IMR-90 (cell line): ENCODE results near the gene PLCB4. TPM values are rescaled to one million over a fixed set of nuclear protein-coding genes. Genes with fewer than 3 reads are reported as not detected.

Source experiments
- ATAC-seq: fragments of 200-7000 bp; cut with Tn5 transposase; 2 replicates; pipeline ENCODE4 v1.9.1; 2020; ENCODE audit warnings: low read depth, mild to moderate bottlenecking, moderate library complexity
- BruUV-seq: library from RNA; stranded (reverse); fragments of 400-500 nt; replicated peaks from 2 replicates; lab custom pipeline; 2021; lab: Mats Ljungman, UMichigan
- CTCF ChIA-PET: fragments of 300-600 bp; formaldehyde crosslinking; extraction: SDS; loops from one replicate; lab custom pipeline; 2021; ENCODE audit warnings: antibody characterized with exemption; lab: Yijun Ruan, JAX
- POLR2A ChIA-PET: fragments of 300-600 bp; sonication (Branson Sonifier 250); formaldehyde crosslinking; loops from one replicate; lab custom pipeline; 2022; ENCODE audit warnings: antibody characterized with exemption; ENCODE audit not compliant: unreplicated experiment; lab: Charles Lee
- DNase-seq: peaks from one replicate; pipeline ENCODE4 v3.0.0; 2013
- H2AFZ ChIP-seq: replicated peaks from 2 replicates; pipeline ENCODE3; 2013; ENCODE audit warnings: low read length, mild to moderate bottlenecking; ENCODE audit not compliant: poor library complexity
- H2AK5ac ChIP-seq: 2 replicates; pipeline ENCODE4 v1.6.1; 2013; ENCODE audit warnings: low read depth, low read length, inconsistent platforms
- H2AK9ac ChIP-seq: replicated peaks from 2 replicates; pipeline ENCODE3; 2013; ENCODE audit warnings: mild to moderate bottlenecking, low read depth, low read length, moderate library complexity; ENCODE audit not compliant: poor library complexity
- H2BK120ac ChIP-seq: 2 replicates; pipeline ENCODE4 v1.6.1; 2013; ENCODE audit warnings: low read depth, low read length, inconsistent platforms
- H2BK15ac ChIP-seq: 3 replicates; pipeline ENCODE4 v1.6.1; 2013; ENCODE audit warnings: low read depth, low read length, inconsistent platforms
- H2BK20ac ChIP-seq: 2 replicates; pipeline ENCODE4 v1.6.1; 2013; ENCODE audit warnings: low read depth, mild to moderate bottlenecking, inconsistent platforms, low read length, moderate library complexity
- H2BK5ac ChIP-seq: 2 replicates; pipeline ENCODE4 v1.6.1; 2013; ENCODE audit warnings: mild to moderate bottlenecking, low read depth, low read length, inconsistent platforms; ENCODE audit not compliant: poor library complexity, severe bottlenecking
- H3K14ac ChIP-seq: replicated peaks from 2 replicates; pipeline ENCODE4 v1.6.1; 2013; ENCODE audit warnings: low read depth, low read length, inconsistent platforms
- H3K18ac ChIP-seq: 2 replicates; pipeline ENCODE4 v1.6.1; 2013; ENCODE audit warnings: low read depth, low read length, control low read depth
- H3K23ac ChIP-seq: 2 replicates; pipeline ENCODE4 v1.6.1; 2013; ENCODE audit warnings: low read depth, low read length, inconsistent platforms
- H3K27ac ChIP-seq: 2 replicates; pipeline ENCODE4 v1.5.1; 2013; ENCODE audit warnings: mild to moderate bottlenecking, control low read depth, low read length; ENCODE audit not compliant: insufficient read depth
- H3K27me3 ChIP-seq: 2 replicates; pipeline ENCODE4 v1.6.1; 2013; ENCODE audit warnings: low read length; ENCODE audit not compliant: control insufficient read depth, insufficient read depth
- H3K36me3 ChIP-seq: 2 replicates; pipeline ENCODE4 v1.6.1; 2013; ENCODE audit warnings: low read length, mixed read lengths; ENCODE audit not compliant: control insufficient read depth, insufficient read depth
- H3K4ac ChIP-seq: 2 replicates; pipeline ENCODE4 v1.6.1; 2013; ENCODE audit warnings: low read depth, low read length, inconsistent platforms
- H3K4me1 ChIP-seq: 2 replicates; pipeline ENCODE4 v1.6.1; 2013; ENCODE audit warnings: low read length, mixed read lengths; ENCODE audit not compliant: control insufficient read depth, insufficient read depth
- H3K4me2 ChIP-seq: 2 replicates; pipeline ENCODE4 v1.6.1; 2013; ENCODE audit warnings: low read depth, mild to moderate bottlenecking, control low read depth, low read length, moderate library complexity
- H3K4me3 ChIP-seq: 2 replicates; pipeline ENCODE4 v1.5.1; 2013; ENCODE audit warnings: low read depth, mild to moderate bottlenecking, control low read depth, low read length, moderate library complexity; ENCODE audit not compliant: insufficient read depth
- H3K56ac ChIP-seq: 2 replicates; pipeline ENCODE4 v1.6.1; 2013; ENCODE audit warnings: low read length, inconsistent platforms; ENCODE audit not compliant: insufficient read depth; ENCODE audit errors: extremely low read depth
- H3K79me1 ChIP-seq, 2 experiments: 2 replicates each; pipeline ENCODE4 v1.6.1; 2013; ENCODE audit warnings: low read length in 2 of 2, inconsistent platforms in 1 of 2, low read depth in 1 of 2
- H3K9ac ChIP-seq: 2 replicates; pipeline ENCODE4 v1.6.1; 2013; ENCODE audit warnings: low read depth, low read length, control low read depth
- H3K9me1 ChIP-seq: 2 replicates; pipeline ENCODE4 v1.6.1; 2013; ENCODE audit warnings: low read length, inconsistent platforms; ENCODE audit not compliant: insufficient read depth
- H3K9me3 ChIP-seq: 2 replicates; pipeline ENCODE4 v1.6.1; 2013; ENCODE audit warnings: low read length; ENCODE audit not compliant: control insufficient read depth, insufficient read depth
- H4K20me1 ChIP-seq: 2 replicates; pipeline ENCODE4 v1.6.1; 2013; ENCODE audit warnings: low read length, inconsistent platforms; ENCODE audit not compliant: insufficient read depth
- H4K5ac ChIP-seq: 2 replicates; pipeline ENCODE4 v1.6.1; 2013; ENCODE audit warnings: mild to moderate bottlenecking, low read depth, low read length, control low read depth
- H4K8ac ChIP-seq, 2 experiments: 2 replicates each; pipeline ENCODE4 v1.6.1; 2013; ENCODE audit warnings: low read depth in 2 of 2, low read length in 2 of 2, control low read depth in 1 of 2, inconsistent platforms in 1 of 2
- H4K91ac ChIP-seq: 2 replicates; pipeline ENCODE4 v1.6.1; 2013; ENCODE audit warnings: low read depth, low read length, inconsistent platforms; ENCODE audit not compliant: insufficient read depth
- CHD1 ChIP-seq: IDR thresholded peaks from 2 replicates; pipeline ENCODE4 v1.6.1; 2012; ENCODE audit warnings: low read depth, low read length, improper control_type of control experiment
- ELK1 ChIP-seq: fragments of 150-350 bp; IDR thresholded peaks from 2 replicates; pipeline ENCODE4 v1.6.1; 2016; ENCODE audit warnings: low read depth, mild to moderate bottlenecking, low read length, moderate library complexity, borderline replicate concordance
- FOS ChIP-seq: fragments of 150-350 bp; IDR thresholded peaks from 2 replicates; pipeline ENCODE4 v1.6.1; 2016; ENCODE audit warnings: low read depth, low read length
- RAD21 ChIP-seq: IDR thresholded peaks from 2 replicates; pipeline ENCODE4 v1.6.1; 2012; ENCODE audit warnings: low read length, improper control_type of control experiment
- RCOR1 ChIP-seq: IDR thresholded peaks from 2 replicates; pipeline ENCODE4 v1.6.1; 2012; ENCODE audit warnings: mild to moderate bottlenecking, low read length, improper control_type of control experiment; ENCODE audit not compliant: insufficient replicate concordance
- USF2 ChIP-seq: fragments of 150-350 bp; IDR thresholded peaks from 2 replicates; pipeline ENCODE4 v1.6.1; 2017; ENCODE audit warnings: mild to moderate bottlenecking, antibody characterized with exemption, low read length, low read depth
- WGBS, 2 experiments: methylation state at CpG; one replicate each; pipeline versions ENCODE4 v1.1.5 to v1.1.7; 2013; ENCODE audit warnings: missing lambda C conversion rate in 2 of 2; ENCODE audit not compliant: insufficient read length in 1 of 2; ENCODE audit errors: extremely low coverage in 2 of 2; 5-methylcytosine and 5-hydroxymethylcytosine counted together
- dilution Hi-C: fragments of 300-500 bp; cut with HindIII; formaldehyde crosslinking; loops from one replicate; pipeline ENCODE4 v1.14.3; 2018; ENCODE audit warnings: low sequenced_read_pairs; ENCODE audit not compliant: unreplicated experiment
- in situ Hi-C: fragments of 300-500 bp; cut with MboI; formaldehyde crosslinking; loops from 3 replicates; pipeline ENCODE4 v1.14.3; 2019; ENCODE audit warnings: low sequenced_read_pairs, inconsistent platforms, mixed read lengths
- intact Hi-C: fragments of 100-400 bp; cut with micrococcal nuclease; formaldehyde crosslinking; loops from 2 replicates; pipeline ENCODE4 v1.10.0; 2022
- polyA plus RNA-seq, 3 experiments: library from polyadenylated mRNA; depleted of rRNA; stranded (reverse); fragments of >200 nt; gene quantifications; 2 replicates each; pipeline ENCODE4 v1.2.3, GENCODE V29; 2012; ENCODE audit warnings: low replicate concordance in 1 of 3
- total RNA-seq: library from RNA; depleted of rRNA; stranded (reverse); fragments of >200 nt; gene quantifications from 2 replicates; pipeline ENCODE4 v1.2.3, GENCODE V29; 2012

The PLCB4 gene
- total and polyA plus RNA-seq, 2 of the 4 experiments (the other 2 are of a cell fraction) = 12.5 to 24.0 TPM

GRCh38 chr20:9059931-9060330 is 9.0 kb upstream of the PLCB4 start:
- DNase-seq (peak; percentile 68), ATAC-seq (peak; percentile 74)
- 7% methylated on average over 3 of the region's 6 CpGs; no CpG with 5 or more reads in 1 of the 2 experiments for WGBS, 2 experiments
- H2BK120ac ChIP-seq = peak overlapping the region; percentile 47; the same call in 1 of the 2 replicates
- H4K91ac ChIP-seq = no peak overlapping the region
- ChIA-PET POLR2A (no interaction called here), CTCF (no interaction called here)
- no peak overlapping the region for H3K56ac ChIP-seq
- TF ChIP-seq RCOR1 (no peak), USF2 (no peak), FOS (peak; percentile 69), CHD1 (no peak), RAD21 (no peak), ELK1 (no peak)
- dilution Hi-C loops (no loop called here), in situ Hi-C loops (no loop called here), intact Hi-C loops (no loop called here)
- H3K9me3 ChIP-seq = no peaks in the 10 kb centered on the region
- peak overlapping the region; percentile 27; the same call in 1 of the 2 replicates for H2AK5ac ChIP-seq
- H3K4me1 ChIP-seq = peaks cover 3% of the 10 kb centered on the region; the same call in 1 of the 2 replicates
- H2BK5ac ChIP-seq = peak overlapping the region; percentile 66
- H3K23ac ChIP-seq = 0 out of 2 replicates have a peak overlapping the region, but pooled peaks have one; percentile 50
- peak overlapping the region in 1 of 2 experiments; percentile 37; a peak in 1 of 4 replicates for H4K8ac ChIP-seq
- H2AFZ ChIP-seq = no peak overlapping the region
- no peak overlapping the region for H3K27ac ChIP-seq
- no peak overlapping the region for H2AK9ac ChIP-seq
- H3K4ac ChIP-seq = peak overlapping the region; percentile 45
- 0 out of 2 replicates have a peak, but pooled peaks cover 7% of the 10 kb centered on the region for H3K9me1 ChIP-seq
- no peaks in the 10 kb centered on the region for H4K20me1 ChIP-seq
- H2BK20ac ChIP-seq = no peak overlapping the region; the same call in 1 of the 2 replicates
- H3K9ac ChIP-seq = no peak overlapping the region
- peaks cover 0 to 3% of the 10 kb centered on the region in 2 experiments; a peak in 1 of 4 replicates for H3K79me1 ChIP-seq
- H3K27me3 ChIP-seq = no peaks in the 10 kb centered on the region
- no peak overlapping the region for H3K4me3 ChIP-seq
- H3K14ac ChIP-seq = peak overlapping the region; percentile 14; the same call in 1 of the 2 replicates
- H2BK15ac ChIP-seq = peak overlapping the region; percentile 60; the same call in 2 of the 3 replicates
- peak overlapping the region; percentile 22; the same call in 1 of the 2 replicates for H3K18ac ChIP-seq
- no peak overlapping the region for H3K4me2 ChIP-seq
- no TSS peak for BruUV-seq
- H4K5ac ChIP-seq = no peak overlapping the region
- no peaks in the 10 kb centered on the region for H3K36me3 ChIP-seq
